ENCODE results near the gene ELMO1.

Gene ELMO1

GRCh38 chr7:37255327-37255944 is 193.2 kb downstream of the ELMO1 start:
- no peak for FAIRE-seq

DNA sequence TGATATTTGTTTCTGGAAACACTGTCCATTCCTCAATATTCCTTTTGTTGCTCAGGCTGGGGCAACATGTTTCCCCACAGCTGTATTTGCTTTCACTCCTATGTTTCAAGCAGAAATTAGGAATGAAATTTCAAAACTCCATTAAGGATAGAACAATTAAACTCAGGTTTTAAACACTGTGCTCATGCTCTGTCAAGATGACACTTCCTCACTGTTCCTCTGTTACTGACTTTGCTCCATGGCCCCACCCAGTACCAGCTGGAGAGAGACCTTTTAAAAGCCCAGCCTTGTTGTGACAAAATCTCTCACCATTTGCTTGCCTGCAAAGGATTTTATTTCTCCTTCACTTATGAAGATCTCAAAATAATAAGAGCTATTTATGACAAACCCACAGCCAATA is 197.4 kb downstream of the ELMO1 start:
- no peak for FAIRE-seq

- FAIRE-seq = no peak
Measured at GRCh38 chr7:37249240-37249639, 199.4 kb downstream of the ELMO1 start.

GRCh38 chr7:37248396-37248861 is 200.2 kb downstream of the ELMO1 start:
- FAIRE-seq = no peak

- no peak for FAIRE-seq
Measured at GRCh38 chr7:37247861-37248260, 200.8 kb downstream of the ELMO1 start.

DNA sequence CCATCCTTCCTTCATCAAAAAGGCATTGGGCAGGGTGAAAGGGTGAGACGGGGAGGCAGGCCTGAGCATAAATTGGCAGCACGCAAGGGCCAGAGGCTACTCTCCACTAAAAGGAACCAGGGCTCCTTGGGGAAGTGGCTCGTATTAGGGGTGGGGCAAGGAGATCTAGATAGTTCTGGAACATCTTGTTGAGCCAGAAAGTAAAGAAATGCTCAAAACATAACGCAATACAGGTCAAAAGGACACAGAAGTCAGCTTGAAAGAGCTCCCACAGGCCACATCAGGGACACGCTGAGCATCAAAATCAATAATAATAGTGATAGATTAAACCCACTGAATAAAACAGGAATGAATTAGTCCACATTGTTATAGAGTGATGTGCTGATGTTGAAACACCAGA is 203.1 kb downstream of the ELMO1 start:
- FAIRE-seq = no peak

- no peak for FAIRE-seq
Measured at GRCh38 chr7:37236906-37237305, 211.8 kb downstream of the ELMO1 start.

DNA sequence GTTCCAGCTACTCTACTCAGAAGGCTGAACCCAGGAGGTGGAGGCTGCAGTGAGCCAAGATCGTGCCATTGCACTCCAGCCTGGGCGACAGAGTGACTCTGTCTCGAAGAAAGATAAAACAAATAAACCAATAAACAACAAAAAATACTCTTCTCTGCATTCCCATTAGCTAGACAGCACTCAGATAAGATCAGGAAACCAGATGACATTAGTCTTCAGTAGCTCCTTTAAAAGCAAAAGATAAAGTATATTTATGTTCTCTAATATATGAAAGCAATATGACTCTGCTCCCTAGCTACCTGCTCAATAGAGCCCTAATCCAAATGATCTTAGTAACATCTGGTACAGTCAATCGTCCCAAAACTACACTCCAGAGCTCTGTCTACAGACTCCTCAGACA is 212.9 kb downstream of the ELMO1 start:
- no peak for FAIRE-seq

DNA sequence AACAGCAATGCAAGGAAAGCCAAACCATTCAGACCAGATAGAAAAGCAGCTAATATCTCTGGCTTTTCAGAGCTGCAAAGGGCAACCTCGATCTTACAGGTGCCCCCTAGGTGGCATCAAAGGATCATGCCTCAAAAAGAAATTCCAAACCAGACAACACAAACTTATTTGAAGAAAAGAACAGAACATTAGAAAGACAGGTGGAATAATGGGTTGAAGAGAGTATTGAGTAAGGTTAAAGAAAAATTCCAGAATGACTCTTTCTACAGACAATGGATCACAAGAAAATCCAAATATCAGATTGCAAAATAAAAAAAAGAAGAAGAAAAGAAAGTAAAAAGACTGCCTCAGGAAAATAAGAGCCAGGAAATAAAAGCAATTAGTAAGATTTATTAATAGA is 213.7 kb downstream of the ELMO1 start:
- peak; percentile 43 for FAIRE-seq

- FAIRE-seq = no peak
Measured at GRCh38 chr7:37234334-37234733, 214.3 kb downstream of the ELMO1 start.

- no peak for FAIRE-seq
Measured at GRCh38 chr7:37231613-37232012, 217.1 kb downstream of the ELMO1 start.

- FAIRE-seq = no peak
Measured at GRCh38 chr7:37230221-37230620, 218.4 kb downstream of the ELMO1 start.

DNA sequence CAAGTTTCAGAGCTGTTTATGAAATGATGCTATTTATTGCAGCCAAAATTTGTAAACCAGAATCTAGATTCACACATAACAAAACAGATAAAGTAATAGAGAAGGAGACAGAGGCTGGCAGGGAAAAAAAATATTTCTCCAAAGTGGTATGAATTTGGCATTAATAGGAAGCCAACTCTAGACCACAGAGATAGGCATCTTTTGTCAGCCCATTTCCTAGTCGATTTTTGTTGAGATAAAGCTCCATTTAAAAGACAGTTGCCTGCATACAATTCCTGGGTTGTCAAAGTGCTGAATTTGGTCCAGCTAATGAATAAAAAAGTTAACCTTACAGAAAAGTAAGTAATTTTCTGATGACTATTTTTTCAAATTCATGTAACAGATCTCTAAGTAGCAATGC is 219.3 kb downstream of the ELMO1 start:
- no peak for FAIRE-seq

DNA sequence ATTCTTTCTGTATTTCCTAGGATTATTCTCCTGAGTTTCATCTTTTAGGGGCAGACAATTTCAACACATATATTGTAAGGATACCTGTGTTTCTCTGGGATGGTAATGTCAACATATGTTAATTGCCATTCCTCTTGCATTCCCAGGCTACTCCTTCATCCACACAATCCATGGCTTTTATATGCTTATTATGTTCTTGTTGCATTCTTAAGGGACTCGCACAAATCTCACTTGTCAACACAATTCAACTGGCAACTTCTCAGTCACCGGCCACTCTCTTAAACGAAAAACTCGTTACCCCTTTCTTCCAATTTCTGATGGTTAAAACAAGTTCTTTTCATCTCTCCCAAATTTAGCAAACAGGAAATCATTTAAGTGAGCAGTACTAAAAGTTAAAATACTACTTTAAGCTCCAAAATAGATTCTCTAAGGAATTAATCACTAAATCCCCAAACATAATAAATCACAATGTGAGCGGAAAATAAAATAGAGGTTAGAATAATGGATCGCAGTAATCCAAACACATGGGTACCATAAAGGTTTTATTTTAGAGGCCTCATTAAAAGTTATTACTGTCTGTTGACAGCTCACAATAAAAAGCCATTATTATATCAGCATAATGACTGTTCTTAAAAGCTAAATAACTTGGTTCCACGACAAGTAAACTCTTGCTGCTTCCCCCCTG is 223.2 kb downstream of the ELMO1 start:
- FAIRE-seq = no peak

GRCh38 chr7:37224746-37225145 is 223.9 kb downstream of the ELMO1 start:
- no peak for FAIRE-seq

DNA sequence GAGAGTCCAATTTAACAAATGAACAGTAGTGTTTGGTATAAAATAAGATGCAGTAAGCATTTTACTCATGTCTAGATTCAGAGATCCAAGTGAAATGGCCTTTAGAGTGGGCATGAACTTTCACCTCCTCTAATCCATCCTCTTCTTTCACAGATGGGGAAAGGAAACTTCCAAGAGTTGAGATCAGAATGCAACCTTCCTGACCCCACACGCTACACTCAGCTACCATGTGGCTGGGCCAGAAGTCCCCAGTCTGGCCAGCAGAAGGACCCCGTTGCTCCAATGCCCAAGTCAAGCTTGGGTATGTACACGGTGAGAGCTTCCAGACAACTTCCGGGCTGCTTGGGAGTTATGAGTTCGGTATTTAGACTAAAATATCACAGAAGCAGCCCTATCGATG is 228.0 kb downstream of the ELMO1 start:
- no peak for FAIRE-seq

- FAIRE-seq = no peak
Measured at GRCh38 chr7:37218956-37219355, 229.7 kb downstream of the ELMO1 start.

DNA sequence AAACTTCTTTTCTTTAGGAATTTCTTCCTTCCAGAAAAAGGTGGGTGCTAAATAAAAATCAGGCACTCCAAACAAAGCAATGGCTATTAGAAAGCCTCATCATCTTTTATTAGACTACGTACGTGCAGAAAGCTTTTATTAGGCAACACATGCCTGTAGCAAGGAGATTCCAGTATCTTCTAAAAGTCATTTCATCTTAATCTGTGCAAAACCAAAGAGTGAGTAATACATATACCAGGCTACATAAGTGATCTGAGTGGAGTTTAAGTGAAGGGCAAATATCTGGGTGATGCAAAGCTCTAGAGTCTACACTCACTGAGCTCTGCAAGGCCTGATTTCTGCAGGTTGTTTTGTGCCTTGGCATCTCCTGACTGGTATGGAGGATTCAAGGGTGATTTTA is 231.7 kb downstream of the ELMO1 start:
- no peak for FAIRE-seq

DNA sequence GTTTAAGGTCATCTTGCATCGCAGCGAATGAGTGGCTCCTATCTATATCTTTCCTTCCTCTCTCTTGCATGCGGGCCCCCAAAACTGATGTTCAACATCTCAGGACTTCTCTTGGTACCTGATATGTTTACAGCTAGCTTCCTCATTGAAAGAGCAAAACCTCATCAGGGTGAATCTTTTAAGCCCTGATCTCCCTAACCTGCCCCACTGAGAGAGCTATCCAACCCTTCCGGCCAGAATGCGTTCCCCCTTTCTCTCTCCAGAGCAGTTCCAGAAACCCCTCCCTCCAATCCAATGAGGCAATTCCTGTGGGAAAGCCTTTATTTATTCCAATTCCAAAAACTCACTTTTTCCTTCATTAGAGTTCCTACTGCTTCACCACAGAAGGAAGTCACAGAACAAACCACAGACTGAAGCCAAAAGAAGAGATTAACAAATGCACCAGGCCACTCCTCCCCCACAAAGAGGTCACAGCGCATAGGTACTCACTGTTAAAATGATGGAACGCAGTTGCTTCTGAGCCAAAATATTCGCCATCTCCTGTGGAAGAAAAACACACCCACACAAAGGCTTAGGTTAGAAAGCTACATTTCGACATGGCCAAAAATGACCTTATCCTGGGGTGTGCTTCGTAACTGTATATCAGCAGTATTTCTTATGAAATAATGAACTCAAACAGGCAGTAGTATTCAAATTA is 232.4 kb downstream of the ELMO1 start:
- FAIRE-seq = no peak

- no peak for FAIRE-seq
Measured at GRCh38 chr7:37215290-37215923, 233.3 kb downstream of the ELMO1 start.

GRCh38 chr7:37212556-37212955 is 236.1 kb downstream of the ELMO1 start:
- no peak for FAIRE-seq

GRCh38 chr7:37212051-37212450 is 236.6 kb downstream of the ELMO1 start:
- no peak for FAIRE-seq

DNA sequence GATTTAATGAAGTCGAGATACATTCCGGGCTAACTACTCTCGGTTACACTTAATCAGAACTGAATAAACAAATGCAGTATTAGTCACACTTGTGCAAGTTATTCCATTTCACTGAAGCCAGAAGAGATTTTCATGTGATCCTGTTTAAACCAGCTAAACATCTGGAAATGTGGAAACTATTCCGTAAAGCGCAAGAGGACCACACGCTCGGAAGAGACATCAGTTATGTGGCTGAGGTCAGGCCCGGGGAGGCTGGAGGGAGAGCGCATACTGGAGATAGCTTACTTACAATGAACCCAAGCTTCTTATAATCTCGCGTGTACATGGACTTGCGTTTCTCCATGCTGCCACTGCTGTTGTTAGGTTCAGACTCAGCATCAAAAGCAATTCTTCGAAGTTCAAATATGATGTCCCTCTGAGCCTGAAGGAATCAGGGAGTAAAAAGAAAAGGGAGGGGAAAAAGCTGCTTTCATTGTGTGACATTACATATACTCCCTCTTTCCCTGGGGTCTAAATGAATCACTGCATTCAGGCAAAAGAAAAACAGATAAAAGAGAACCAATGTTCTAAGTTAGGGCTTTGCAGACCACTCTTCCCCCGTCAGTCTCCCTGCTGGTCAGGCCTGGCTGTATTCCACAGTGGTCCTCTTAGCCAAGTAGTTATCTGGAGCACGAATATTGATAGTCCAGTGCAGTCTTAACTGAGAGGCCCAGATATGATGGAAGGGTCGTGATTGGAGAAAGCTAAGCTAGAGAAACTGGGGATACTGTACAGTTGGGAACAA is 237.4 kb downstream of the ELMO1 start:
- no peak for FAIRE-seq
